ENCODE results near the gene NKAIN1.

DNA sequence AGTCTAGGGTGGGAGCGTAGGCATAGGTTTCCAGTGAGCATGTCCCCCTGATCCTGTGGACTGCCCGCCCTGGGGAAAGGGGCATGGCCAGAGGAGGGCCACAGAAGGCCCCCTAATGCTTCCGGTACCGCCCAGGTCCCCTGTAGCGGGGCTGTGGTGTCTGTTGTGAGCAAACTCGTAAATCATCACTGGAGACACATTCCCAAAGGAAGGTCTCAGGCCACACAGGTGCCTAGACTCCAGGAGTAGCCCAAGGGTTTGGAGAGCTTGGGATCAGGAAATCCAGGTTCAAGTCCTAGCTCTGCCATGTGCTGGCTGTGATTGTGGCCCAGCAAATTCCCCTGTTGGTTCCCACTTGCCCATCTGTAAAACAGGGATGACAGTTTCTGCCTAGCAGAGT lies 20.2 kb downstream of the NKAIN1 start:
- TF ChIP-seq, protein P1, sequence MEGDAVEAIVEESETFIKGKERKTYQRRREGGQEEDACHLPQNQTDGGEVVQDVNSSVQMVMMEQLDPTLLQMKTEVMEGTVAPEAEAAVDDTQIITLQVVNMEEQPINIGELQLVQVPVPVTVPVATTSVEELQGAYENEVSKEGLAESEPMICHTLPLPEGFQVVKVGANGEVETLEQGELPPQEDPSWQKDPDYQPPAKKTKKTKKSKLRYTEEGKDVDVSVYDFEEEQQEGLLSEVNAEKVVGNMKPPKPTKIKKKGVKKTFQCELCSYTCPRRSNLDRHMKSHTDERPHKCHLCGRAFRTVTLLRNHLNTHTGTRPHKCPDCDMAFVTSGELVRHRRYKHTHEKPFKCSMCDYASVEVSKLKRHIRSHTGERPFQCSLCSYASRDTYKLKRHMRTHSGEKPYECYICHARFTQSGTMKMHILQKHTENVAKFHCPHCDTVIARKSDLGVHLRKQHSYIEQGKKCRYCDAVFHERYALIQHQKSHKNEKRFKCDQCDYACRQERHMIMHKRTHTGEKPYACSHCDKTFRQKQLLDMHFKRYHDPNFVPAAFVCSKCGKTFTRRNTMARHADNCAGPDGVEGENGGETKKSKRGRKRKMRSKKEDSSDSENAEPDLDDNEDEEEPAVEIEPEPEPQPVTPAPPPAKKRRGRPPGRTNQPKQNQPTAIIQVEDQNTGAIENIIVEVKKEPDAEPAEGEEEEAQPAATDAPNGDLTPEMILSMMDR (IDR thresholded peaks at IDR 0.05; ENCODE audit: poor library complexity, severe bottlenecking) = no peak
- TF ChIP-seq EZH2 (IDR thresholded peaks at IDR 0.05; ENCODE audit: borderline replicate concordance, insufficient read depth, low read length, poor library complexity, severe bottlenecking) = no peak
- no peak for TF ChIP-seq EP300 (conservative IDR thresholded peaks at IDR 0.05; ENCODE audit: poor library complexity, severe bottlenecking)
- TF ChIP-seq, protein P2, sequence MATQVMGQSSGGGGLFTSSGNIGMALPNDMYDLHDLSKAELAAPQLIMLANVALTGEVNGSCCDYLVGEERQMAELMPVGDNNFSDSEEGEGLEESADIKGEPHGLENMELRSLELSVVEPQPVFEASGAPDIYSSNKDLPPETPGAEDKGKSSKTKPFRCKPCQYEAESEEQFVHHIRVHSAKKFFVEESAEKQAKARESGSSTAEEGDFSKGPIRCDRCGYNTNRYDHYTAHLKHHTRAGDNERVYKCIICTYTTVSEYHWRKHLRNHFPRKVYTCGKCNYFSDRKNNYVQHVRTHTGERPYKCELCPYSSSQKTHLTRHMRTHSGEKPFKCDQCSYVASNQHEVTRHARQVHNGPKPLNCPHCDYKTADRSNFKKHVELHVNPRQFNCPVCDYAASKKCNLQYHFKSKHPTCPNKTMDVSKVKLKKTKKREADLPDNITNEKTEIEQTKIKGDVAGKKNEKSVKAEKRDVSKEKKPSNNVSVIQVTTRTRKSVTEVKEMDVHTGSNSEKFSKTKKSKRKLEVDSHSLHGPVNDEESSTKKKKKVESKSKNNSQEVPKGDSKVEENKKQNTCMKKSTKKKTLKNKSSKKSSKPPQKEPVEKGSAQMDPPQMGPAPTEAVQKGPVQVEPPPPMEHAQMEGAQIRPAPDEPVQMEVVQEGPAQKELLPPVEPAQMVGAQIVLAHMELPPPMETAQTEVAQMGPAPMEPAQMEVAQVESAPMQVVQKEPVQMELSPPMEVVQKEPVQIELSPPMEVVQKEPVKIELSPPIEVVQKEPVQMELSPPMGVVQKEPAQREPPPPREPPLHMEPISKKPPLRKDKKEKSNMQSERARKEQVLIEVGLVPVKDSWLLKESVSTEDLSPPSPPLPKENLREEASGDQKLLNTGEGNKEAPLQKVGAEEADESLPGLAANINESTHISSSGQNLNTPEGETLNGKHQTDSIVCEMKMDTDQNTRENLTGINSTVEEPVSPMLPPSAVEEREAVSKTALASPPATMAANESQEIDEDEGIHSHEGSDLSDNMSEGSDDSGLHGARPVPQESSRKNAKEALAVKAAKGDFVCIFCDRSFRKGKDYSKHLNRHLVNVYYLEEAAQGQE (IDR thresholded peaks at IDR 0.05; ENCODE audit: borderline replicate concordance) = no peak
- no peak for TF ChIP-seq SMC3 (conservative IDR thresholded peaks at IDR 0.05; ENCODE audit: poor library complexity)
- TF ChIP-seq POLR2AphosphoS5 (IDR thresholded peaks at IDR 0.05) = no peak
- TF ChIP-seq MXI1 (conservative IDR thresholded peaks at IDR 0.05; ENCODE audit: poor library complexity, severe bottlenecking) = no peak
- TF ChIP-seq RAD21 (conservative IDR thresholded peaks at IDR 0.05) = no peak

Data from neural cell (in vitro differentiated cells).